B cell (primary cell): ENCODE results near the gene TRIOBP.

ENCODE experiments used
- EZH2 ChIP-seq: IDR thresholded peaks from 2 replicates; pipeline ENCODE4 v1.6.1; 2012; ENCODE audit warnings: borderline replicate concordance, low read depth, mild to moderate bottlenecking, moderate library complexity, low read length; ENCODE audit not compliant: insufficient read depth, poor library complexity, severe bottlenecking
- TF ChIP-seq, protein P1 (sequence below): fragments of 200-600 bp; IDR thresholded peaks from one replicate; pipeline ENCODE4 v1.8.0; 2022; ENCODE audit warnings: antibody characterized with exemption, mild to moderate bottlenecking

DNA sequence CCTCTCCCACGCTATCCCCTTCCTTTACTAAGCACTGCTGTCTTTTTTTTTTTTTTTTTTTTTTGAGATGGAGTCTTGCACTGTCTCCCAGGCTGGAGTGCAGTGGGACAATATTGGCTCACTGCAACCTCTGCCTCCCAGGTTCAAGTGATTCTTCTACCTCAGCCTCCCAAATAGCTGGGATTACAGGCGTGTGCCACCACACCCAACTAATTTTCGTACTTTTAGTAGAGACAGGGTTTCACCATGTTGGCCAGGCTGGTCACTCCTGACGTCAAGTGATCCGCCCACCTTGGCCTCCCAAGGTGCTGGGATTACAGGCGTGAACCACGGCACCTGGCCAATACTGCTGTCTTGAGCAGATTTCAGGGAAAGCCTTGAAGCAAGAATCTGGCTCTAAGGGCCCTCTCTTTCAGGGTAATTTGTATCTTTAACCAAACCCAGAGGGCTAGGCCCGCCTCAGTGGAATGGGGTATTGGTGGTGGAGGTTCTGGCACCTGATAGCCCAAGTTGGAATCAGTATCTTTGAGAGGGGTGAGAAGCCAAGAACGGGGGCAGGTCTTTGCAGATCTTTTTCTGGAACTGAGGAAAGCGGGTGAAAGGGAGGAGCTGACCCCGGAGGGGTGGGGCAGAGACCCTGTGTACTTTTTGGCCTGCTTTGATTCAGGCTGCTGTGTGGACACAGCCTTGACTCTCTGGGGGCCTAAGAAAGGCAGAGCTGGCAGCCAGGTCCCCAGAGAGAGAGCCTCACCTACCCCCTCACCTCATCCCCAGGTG, 37.0 kb downstream of the TRIOBP start:
- TF ChIP-seq, protein P1, sequence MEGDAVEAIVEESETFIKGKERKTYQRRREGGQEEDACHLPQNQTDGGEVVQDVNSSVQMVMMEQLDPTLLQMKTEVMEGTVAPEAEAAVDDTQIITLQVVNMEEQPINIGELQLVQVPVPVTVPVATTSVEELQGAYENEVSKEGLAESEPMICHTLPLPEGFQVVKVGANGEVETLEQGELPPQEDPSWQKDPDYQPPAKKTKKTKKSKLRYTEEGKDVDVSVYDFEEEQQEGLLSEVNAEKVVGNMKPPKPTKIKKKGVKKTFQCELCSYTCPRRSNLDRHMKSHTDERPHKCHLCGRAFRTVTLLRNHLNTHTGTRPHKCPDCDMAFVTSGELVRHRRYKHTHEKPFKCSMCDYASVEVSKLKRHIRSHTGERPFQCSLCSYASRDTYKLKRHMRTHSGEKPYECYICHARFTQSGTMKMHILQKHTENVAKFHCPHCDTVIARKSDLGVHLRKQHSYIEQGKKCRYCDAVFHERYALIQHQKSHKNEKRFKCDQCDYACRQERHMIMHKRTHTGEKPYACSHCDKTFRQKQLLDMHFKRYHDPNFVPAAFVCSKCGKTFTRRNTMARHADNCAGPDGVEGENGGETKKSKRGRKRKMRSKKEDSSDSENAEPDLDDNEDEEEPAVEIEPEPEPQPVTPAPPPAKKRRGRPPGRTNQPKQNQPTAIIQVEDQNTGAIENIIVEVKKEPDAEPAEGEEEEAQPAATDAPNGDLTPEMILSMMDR = no peak
- no peak for TF ChIP-seq EZH2
